SU-DHL-6 (cell line): Measurements from ENCODE around the gene MYOF.

Source experiments
- EZH2phosphoT487 ChIP-seq: fragments of 200-600 bp; sonication (generic), shearing (Covaris generic); conservative IDR thresholded peaks from 2 replicates; pipeline ENCODE4 v1.6.1; 2018; ENCODE audit warnings: mild to moderate bottlenecking, antibody characterized with exemption, low read length, moderate library complexity, mixed read lengths
- TF ChIP-seq, protein P1 (sequence below): fragments of 200-600 bp; sonication (generic); IDR thresholded peaks from one replicate; pipeline ENCODE4 v1.5.1; 2017; ENCODE audit warnings: antibody characterized with exemption, mild to moderate bottlenecking, low read length, moderate library complexity; ENCODE audit not compliant: insufficient read depth, poor library complexity, severe bottlenecking

DNA sequence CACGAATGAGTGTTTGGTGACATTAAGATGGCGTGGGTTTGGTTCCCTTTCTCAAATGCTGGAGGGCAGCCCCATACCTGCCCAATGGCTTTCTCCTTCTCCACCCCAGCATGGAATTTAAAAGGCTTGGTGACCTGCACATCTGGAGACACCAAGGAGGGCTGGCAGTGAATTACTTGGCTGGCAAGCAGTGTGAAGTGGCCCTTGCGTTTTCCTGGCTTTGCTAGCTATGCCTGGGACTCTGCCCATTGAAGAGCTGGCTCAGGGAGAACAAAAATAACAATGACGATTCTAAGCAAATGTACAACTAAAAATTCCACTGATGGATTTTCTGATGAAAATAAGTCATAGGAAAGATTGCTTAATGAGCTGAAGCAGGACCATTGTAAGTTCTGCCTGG lies 204.8 kb downstream of the MYOF start:
- TF ChIP-seq, protein P1, sequence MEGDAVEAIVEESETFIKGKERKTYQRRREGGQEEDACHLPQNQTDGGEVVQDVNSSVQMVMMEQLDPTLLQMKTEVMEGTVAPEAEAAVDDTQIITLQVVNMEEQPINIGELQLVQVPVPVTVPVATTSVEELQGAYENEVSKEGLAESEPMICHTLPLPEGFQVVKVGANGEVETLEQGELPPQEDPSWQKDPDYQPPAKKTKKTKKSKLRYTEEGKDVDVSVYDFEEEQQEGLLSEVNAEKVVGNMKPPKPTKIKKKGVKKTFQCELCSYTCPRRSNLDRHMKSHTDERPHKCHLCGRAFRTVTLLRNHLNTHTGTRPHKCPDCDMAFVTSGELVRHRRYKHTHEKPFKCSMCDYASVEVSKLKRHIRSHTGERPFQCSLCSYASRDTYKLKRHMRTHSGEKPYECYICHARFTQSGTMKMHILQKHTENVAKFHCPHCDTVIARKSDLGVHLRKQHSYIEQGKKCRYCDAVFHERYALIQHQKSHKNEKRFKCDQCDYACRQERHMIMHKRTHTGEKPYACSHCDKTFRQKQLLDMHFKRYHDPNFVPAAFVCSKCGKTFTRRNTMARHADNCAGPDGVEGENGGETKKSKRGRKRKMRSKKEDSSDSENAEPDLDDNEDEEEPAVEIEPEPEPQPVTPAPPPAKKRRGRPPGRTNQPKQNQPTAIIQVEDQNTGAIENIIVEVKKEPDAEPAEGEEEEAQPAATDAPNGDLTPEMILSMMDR = no peak
- TF ChIP-seq EZH2phosphoT487 = no peak
